GM10847 (cell line): ENCODE measurements around the gene MAPK1.

ENCODE experiments used
- POLR2A ChIP-seq: IDR thresholded peaks from 2 replicates; pipeline ENCODE4 v1.6.1; 2011; ENCODE audit not compliant: insufficient read length; ENCODE audit errors: extremely low read depth

The MAPK1 gene

DNA sequence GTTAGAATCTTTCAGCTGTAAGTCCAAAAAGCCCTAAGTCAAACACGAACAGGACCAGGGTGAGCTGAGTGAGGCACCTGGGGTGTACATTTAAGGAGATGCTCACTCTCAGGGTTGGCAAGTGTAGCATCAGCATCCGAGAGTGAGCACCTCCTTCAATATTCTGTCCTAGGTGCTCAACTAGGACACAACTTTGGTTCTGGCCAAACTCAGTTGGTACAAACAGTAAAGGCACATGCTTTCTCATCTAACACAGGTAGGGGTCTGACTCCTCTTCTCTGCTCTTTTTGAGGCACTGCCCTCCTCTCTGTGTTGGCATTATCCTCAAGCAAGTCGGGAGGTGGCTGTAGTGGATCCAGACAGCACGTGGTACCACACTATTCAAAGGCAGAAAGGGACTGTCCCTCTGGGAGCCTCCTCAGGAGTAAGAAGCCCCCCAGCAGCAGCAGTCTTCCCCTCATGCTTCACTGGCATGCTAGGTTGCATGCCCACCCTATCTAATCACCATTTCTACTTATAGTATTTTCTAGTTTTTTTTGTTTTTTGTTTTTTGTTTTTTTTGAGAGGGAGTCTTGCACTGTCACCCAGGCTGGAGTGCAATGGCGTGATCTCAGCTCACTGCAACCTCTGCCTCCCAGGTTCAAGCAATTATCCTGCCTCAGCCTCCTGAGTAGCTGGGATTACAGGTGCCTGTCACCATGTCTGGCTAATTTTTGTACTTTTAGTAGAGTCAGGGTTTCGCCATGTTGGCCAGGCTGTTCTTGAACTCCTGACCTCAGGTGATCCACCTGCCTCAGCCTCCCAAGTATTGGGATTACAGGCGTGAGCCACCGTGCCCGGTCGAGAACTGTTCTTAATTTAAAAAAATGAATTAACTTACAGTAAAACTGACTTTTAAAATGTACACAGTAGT, 14.7 kb upstream of the MAPK1 start:
- no peak for TF ChIP-seq POLR2A

DNA sequence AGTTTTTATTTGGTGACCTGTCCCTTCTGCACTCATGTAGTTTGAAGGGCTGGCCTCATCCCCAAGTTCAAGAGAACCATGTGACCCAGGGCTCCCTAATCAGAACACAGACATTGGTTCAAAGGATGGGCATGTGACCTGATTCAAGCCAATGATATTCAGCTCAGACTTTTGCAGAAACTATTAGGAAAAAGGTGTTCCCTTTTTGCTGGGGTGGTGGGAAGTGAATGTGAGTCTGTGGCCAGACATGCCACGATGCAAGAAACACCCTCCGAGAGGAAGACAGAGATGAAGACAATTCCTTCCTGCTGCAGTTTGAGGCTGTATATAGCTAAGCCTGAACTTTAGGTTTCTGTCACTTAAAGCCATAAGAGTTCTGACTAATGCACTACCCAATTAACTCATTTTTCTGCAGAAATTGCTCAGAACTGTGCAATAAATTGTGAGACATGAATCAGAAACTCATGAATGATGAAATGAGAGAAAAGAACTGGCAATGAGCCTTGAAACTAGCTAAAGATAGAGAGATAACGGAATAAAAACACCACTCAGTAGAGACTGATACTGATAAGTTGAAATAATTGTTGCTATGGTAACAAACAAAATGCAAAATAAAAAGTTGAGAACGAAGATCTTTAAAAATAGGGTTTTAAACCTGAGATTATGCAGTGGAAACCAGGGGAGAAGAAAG, 9.2 kb upstream of the MAPK1 start:
- TF ChIP-seq POLR2A, result no peak

DNA sequence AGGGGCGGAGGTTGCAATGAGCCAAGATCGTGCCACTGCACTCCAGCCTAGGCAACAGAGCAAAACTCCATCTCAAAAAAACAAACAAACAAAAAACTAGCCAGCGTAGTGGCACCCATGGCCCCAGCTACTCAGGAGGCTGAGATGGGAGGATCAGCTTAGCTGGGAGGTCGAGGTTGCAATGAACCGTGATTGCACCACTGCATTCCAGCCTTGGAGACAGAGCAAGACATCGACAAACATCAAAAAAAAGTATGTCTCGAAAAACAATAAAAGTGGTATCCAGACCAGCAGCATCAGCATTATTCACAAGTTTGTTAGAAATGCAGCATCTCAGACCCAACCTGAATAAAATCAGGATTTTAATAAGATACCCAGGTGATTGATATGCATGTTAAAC, 6.2 kb upstream of the MAPK1 start:
- no peak for TF ChIP-seq POLR2A

- no peak for TF ChIP-seq POLR2A
Measured at GRCh38 chr22:21868651-21869050, 1.2 kb upstream of the MAPK1 start.

GRCh38 chr22:21866833-21867527, 465 bp downstream of the MAPK1 start:
- no peak for TF ChIP-seq POLR2A

GRCh38 chr22:21865041-21865440, 2.4 kb downstream of the MAPK1 start:
- no peak for TF ChIP-seq POLR2A

DNA sequence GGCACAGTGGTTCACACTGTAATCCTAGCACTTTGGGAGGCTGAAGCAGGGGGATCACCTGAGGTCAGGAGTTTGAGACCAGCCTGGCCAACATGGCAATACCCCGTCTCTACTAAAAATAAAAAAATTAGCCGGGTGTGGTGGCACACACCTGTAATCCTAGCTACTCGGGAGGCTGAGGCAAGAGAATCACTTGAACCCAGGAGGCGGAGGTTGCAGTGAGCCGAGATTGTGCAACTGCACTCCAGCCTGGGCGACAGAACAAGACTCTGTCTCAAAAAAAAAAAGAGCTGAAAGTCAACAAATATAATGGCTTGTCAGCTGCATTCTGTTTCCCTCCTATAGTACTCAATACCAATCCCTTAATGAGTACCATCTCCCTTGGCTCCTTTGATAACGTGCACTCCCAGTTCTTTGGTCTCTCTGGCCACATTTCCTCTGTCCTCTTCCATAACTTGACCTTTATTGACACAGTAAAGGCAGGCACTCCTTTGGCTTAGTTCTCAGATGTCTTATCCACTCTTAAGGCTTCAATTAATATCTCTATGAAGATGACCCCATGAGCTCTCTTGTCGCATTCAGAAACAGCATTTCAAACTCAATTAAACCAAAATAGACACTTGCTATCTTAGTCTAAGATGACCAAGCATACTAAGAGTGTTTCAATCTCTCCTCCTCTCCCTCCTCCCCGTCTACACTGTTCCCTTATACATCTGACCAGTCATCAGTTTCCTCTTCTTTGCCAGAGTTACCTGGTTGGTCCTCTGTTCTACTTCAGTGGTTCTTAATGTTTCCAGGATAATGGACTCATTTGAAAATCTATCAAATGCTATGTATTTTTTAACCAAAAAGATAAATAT, 4.8 kb downstream of the MAPK1 start:
- no peak for TF ChIP-seq POLR2A

- TF ChIP-seq POLR2A, result no peak
Measured at GRCh38 chr22:21861851-21862250, 5.6 kb downstream of the MAPK1 start.

GRCh38 chr22:21861264-21861848, 6.1 kb downstream of the MAPK1 start:
- no peak for TF ChIP-seq POLR2A

DNA sequence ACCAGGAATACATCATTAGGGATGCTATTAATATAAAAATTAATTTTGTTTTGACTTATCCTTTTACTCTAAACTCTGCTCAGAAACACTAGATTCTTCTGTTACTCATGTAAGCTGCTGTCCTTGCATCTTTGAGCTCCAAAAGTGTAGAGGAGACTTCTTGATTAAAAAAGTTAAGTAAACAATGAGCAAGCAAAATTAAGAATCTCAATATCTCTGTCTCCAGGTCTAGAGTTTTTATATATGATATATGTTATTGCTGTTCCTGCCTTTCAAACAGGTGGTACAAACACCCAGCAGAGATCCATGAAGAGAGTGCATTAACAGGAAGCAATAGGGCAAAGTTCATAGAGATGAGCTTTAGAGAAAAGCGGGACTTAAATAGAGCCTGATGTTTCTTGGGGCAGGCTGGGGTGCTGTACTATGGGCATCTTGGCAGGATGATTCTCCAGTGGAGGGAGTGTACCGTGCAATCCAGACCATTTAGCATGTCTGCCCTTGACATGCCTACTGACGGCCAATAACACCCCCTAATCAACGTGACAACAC, 6.9 kb downstream of the MAPK1 start:
- no peak for TF ChIP-seq POLR2A

GRCh38 chr22:21858025-21858764, 9.2 kb downstream of the MAPK1 start:
- TF ChIP-seq POLR2A, result no peak

GRCh38 chr22:21857481-21857914, 9.9 kb downstream of the MAPK1 start:
- no peak for TF ChIP-seq POLR2A

GRCh38 chr22:21856868-21857267, 10.6 kb downstream of the MAPK1 start:
- no peak for TF ChIP-seq POLR2A
